Stimulated activated CD8-positive, alpha-beta memory T cell treated with anti-CD3 and anti-CD28 coated beads, Interleukin-12 subunit alpha, Interleukin-12 subunit beta, amount 100 ng/mL, for 24 hours (primary cell): ENCODE data around the gene HCLS1.
A peak's percentile ranks its signal among the peaks of the same experiment; 100 is the strongest.
"Not testable (repeated sequence)": the region's sequence is repeated elsewhere in the genome, so short reads cannot be mapped to it uniquely, and the experiment has no call there.

ENCODE experiments used
- DNase-seq: peaks from one replicate; pipeline ENCODE4 v3.0.0-alpha.2; 2020; ENCODE audit errors: extremely low read depth

Gene HCLS1

DNA sequence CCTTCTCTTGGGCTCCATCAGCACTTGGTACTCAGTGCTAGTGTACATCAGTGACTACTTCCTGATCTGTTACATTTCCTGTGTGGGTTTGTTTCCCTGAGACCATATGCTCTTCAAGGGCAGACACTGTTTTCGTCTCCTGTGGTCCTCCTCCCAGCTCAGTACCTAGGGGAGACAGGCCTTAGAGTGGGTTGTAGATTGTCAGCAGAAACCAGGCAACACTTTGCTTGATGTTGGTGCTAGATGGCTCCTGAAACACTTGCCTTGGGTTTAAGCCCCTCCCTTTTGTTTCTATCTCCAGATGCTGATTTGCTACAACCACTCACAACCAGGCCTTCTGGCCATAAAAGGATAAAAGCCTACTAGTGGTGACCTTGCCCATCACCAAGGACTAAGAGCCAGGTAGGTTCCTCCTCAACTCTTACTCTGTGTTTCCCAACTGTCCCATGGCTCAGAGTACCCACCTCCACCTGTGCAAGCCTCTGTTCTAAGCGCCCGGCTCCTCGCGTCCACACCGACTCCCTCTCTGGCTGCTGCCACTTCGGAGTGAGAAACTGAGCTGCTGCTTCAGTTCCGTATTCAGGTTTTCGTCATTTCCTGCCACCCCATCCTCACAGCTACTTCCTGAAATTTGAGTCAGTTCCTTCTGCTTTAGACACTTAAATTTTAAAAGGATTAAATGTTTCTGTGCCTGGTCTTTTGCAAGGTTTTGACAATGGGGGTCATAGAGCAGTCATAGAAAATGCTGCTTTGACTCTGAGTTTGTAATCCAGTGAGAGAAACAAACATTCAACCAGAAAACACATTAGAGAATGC is at the start of gene HCLS1:
TSS of gene HCLS1 (minus strand) at position 548 of the 816 bp plus-strand sequence. CDS start 2,556 bp downstream, outside the sequence.
- DNase-seq, result peak; percentile 32

GRCh38 chr3:121710347-121710746 is 49.6 kb upstream of the HCLS1 start:
- DNase-seq, result no peak

- no peak for DNase-seq
Observed at GRCh38 chr3:121707531-121708273, 47.0 kb upstream of the HCLS1 start.

GRCh38 chr3:121705541-121705940 is 44.8 kb upstream of the HCLS1 start:
- DNase-seq, result no peak

- no peak for DNase-seq
Observed at GRCh38 chr3:121703973-121704372, 43.3 kb upstream of the HCLS1 start.

- no peak for DNase-seq
Observed at GRCh38 chr3:121698901-121699300, 38.2 kb upstream of the HCLS1 start.

GRCh38 chr3:121698476-121698875 is 37.8 kb upstream of the HCLS1 start:
- no peak for DNase-seq

- DNase-seq, result no peak
Observed at GRCh38 chr3:121696186-121696585, 35.5 kb upstream of the HCLS1 start.

DNA sequence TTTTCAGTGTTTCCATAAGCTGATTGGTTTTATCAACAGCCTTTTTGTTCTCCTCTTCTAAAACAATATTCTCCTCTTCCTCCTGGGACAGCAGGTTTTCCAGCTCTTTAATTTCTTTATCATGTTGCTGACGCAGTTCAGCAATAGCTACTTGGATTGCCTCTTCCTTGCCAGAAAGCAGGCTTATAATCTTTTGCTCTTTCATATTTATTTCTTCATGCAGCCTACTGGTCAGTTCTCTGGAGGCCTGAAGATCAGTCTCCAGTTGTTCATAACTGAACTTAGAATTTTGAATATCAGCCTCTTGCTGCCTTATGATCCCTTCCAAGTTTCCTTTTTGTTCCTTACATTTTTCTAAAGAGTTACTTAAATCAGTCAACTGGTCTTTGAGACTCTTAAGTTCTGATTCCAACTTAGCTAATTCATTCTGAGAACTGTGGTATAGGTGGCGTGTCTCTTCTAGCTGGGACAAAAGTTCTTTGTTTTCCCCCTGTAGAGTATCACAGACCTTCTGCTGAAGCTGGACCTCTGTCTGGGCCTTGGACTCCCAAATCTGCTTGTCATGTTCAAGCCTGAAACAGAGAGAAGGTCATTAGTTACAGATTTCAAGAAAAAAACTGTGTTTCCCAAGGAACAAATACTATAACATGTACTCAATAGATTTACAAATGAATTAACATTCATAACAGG is 31.5 kb upstream of the HCLS1 start:
- no peak for DNase-seq

- no peak for DNase-seq
Observed at GRCh38 chr3:121690777-121691405, 30.2 kb upstream of the HCLS1 start.

DNA sequence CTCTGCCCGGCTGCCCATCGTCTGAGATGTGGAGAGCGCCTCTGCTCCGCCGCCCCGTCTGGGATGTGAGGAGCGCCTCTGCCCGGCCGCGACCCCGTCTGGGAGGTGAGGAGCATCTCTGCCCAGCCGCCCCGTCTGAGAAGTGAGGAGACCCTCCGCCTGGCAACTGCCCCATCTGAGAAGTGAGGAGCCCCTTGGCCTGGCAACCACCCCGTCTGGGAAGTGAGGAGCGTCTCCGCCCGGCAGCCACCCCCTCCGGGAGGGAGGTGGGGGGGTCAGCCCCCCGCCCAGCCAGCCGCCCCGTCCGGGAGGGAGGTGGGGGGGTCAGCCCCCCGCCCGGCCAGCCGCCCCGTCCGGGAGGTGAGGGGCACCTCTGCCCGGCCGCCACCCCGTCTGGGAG is 28.0 kb upstream of the HCLS1 start:
- not testable (repeated sequence) for DNase-seq

DNA sequence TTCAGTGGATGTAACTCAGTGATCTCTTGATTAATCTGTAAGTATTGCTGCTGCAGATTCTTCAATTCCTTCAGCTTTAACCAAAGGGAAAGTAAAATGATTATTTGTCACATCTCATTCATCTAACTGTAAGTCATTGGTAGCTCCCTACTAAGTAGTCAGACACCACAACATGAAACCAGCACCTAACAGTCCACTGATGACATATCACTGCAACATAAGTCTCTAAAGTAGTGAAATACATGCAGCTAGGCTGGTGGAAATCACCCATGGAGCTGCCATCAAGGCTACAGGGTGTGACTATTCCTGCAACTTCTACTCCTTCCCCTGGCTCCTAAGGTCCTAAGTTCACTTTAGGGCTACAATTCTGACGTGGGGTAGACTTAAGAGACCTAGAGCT is 21.1 kb upstream of the HCLS1 start:
- no peak for DNase-seq

DNA sequence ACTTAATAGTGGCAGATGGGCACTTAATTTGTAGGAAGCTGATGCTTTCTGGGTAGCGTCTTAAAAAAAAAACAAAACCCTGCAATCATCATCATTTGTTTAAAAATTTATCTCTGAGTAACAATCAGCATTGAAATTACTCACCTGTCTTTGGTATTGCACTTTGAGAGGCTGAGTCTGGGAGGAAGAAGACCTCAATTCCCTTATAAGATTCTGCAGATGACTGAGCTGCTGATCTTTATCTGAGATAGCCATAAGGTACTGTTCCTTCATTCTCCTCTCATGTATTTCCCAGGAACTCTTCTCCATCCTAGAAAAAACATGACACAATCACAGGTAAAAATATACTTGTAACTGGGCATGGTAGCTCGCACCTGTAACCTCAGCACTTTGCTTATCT is 16.4 kb upstream of the HCLS1 start:
- no peak for DNase-seq

DNA sequence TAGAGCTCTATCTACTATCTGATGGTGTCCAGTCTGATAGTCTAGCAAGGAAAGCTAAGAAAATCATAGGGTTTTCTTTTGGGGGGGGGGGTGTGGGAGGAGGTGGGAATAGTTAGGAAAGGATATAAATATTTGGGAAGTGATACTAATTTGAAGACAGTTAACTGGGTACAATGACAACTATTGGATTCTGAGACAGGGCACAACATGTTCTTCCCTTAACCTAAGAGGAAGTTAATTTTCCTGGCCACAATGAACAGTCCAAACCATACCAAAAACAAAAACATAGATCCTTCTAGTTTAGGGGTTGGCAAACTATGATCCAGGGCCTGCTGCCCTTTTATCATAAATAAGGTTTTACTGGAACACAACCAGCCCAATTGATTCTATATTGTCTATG is 10.0 kb upstream of the HCLS1 start:
- DNase-seq, result no peak

- DNase-seq, result no peak
Observed at GRCh38 chr3:121667333-121667732, 6.6 kb upstream of the HCLS1 start.

DNA sequence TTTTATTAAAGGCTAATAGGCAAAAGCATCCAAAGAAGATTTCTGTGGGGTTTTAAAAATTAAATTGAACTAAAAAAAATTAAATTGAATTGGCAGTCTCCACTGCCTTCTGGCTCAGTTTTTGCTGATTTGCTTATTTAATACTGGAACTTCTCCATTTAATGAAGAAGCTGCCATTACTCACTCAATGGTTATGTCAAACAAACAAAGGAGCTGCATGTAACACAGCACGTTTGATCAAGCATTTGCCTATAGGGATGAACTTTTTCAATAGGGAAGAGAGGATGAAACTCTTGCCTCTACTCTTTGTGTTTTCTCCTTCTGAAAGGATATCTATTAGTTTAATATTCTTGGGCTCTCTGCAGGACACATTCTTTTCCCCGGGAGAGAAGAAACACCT is 4.8 kb upstream of the HCLS1 start:
- DNase-seq, result no peak

GRCh38 chr3:121663171-121663847 is 2.6 kb upstream of the HCLS1 start:
- no peak for DNase-seq

DNA sequence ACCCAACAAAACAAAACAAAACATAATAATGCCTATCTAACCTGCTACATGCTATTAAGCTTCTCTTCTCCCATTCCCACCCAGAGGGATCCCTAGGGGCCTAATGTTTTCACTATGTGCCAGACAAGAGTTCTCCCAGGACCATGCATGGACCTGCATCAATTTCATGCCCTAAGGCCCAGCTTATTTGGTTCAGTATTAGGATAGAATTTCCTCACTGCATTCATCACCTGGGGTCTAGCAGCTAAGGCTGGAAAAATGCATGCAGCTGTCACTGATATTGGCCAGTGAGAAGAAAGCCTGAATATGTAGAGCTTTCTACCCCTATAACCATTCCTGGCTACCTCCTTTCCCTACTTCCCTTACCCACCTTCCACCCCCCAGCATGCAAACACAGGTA is 2.0 kb upstream of the HCLS1 start:
- no peak for DNase-seq

DNA sequence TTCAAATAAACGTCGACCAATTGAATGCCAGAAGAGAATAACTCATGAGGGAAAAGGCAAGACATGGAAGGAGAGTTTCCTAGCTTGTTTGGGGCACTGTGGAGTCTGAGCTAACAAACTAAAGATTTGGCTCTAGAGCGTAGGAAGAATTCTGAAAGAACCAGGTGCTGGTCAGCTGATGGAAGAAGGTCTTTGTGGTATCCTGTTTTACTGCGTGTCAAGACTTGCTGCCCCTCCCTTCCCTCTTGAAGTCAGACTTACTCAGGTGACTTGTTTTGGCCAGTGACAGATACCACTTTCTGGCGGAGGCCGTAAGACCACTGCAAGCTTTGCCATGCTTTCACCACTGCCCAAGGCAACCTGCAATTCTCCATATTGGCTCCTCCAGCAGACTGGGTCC is 673 bp upstream of the HCLS1 start:
- DNase-seq, result no peak

DNA sequence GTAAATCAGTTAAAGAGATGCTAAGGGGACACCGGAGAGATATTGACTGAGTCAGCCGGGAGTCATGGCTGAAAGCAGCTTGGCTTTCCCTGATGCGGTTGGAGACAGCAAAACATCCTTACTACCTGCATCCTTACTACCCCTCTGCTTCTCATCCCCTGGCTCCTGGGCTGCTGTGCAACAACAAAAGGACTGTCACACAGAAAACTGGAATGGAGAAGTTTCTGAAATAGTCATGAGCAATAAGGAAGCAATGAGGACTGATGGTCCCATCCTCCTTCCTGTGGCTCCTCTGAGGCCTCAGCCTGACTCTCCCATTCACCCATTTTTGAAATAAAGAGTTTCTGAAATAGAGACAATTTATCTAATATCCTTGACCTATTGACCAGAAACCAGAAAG is 1.1 kb downstream of the HCLS1 start:
- DNase-seq, result no peak

GRCh38 chr3:121658716-121659435 is 1.8 kb downstream of the HCLS1 start:
- DNase-seq, result no peak
